A204.1 (cell line): Measurements from ENCODE around the gene ADGB.
"Not testable (repeated sequence)": the region's sequence is repeated elsewhere in the genome, so short reads cannot be mapped to it uniquely, and the experiment has no call there.

ENCODE experiments used
- FAIRE-seq: peaks from 2 replicates; lab custom pipeline; 2012; peaks lifted over from hg19 to GRCh38; lab: Jason Lieb, UNC

ADGB gene

DNA sequence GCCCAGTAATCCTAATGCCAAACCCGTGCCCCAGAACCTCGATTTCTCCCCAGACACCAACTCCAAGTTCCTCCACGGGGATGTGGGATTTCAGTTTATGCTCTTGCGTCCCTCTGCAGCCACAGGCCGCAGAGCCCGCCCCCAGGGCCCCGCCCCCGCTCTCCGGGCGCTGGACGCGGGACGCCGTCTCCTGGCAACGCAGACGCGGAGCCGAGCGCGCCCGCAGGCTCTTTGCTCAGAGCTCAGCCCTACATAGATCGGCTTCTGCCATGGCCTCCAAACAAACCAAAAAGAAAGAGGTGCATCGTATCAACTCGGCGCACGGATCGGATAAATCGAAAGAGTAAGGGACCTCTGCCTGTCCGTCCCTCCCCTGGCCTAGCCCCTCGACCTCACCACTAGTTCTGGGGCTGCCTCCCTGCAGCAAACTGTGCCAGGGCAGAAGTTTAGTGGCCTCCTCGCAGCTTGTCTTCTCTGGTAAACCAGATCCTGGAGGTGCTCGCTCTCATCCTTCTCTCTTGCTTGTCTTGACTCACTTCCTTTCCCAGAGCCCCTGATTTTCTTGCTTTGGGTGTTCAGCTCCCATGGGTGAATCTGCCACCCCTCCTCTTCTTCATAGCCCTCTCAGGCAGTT lies at the start of gene ADGB:
Gene ADGB, plus strand, starts transcription at position 201 of the 634 bp plus-strand sequence. Its CDS starts 69 bp downstream, at position 270.
- FAIRE-seq: no peak

DNA sequence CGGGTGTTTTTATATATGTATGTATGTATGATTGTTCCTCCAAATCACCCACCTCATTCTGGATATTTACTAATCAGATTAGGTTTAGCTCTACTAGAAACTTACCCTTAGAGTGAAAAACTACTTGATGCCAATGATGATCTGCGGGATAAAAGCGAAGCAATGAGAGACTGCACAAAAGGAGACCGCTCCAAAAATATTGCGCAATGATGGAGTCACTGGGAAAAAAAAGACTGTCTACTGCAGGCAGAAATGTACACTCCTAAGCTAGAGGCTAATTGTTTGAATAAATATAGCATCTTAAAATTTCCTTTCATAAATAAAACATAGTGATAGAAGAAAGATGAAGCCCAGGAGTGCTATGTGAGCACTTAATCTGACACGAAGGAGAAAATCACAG lies 47.9 kb upstream of the ADGB start:
- FAIRE-seq: no peak

DNA sequence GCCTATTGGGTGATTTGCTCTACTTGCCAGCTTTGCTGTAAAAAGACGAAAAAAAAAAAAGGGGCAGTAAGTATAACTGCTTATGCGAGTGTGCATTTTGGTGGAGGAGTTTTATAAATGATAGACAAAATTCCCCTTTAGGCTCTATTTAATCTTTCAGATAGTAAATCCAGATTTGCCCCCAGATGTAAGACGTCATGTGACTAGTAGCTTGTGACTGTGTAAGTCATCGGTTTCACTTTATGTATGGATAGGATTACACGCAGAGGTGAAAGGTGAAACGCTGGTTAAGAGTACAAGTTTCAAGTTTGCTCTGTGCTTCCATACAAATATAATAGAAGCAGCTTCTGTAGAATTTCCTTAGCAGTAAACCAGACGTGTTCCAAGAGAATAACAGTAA lies 47.2 kb upstream of the ADGB start:
- FAIRE-seq: no peak

DNA sequence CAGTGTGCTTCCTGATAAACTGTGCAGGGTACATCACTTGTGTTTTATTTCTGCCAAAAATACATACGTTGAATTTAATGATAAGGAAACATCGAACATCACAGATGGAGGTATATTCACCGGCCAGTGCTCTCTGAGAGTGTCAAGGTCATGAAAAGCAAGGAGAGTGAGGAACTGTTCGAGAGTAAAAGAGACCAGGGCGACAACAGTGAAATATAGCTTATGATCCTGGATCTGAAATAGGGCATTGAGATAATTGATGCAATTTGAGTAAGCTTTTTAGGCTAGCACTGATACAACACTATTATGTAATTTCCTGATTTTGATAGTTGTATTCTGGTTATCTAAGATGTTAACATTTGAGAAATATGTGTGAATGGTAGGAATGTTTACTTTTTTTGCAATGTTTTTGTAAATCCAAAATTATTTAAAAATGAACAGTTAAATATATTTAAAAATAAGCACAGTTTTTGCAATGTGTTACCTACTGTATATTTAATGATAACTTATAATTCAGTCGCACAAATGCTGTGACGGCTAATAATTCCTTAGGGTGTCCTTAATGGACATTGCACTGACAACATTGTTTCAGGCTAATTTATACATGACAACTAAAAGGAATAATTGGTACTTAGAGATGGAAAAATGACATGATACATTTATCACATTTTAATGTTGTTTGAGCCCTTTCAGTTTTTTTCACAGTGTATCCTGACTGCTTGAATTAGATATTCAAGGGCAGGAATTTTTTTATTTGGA lies 45.2 kb upstream of the ADGB start:
- no peak for FAIRE-seq

DNA sequence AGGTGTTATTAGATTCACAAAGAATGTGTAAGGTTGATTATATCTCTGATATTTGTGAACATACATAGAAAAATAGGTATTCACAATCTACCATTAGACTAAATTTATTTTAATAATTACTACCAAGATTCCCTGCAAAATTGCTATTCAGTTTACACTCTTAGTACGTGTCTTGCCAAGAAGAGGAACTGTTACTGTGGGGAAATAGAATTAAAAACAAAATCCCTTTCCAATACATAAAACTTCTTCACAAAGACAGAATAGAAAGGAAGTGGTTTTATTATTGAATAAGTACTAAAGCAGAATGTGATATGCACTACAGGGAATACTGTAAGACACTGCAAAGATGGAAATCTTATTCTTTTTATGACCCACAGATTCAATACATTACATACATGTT lies 38.2 kb upstream of the ADGB start:
- FAIRE-seq: no peak

DNA sequence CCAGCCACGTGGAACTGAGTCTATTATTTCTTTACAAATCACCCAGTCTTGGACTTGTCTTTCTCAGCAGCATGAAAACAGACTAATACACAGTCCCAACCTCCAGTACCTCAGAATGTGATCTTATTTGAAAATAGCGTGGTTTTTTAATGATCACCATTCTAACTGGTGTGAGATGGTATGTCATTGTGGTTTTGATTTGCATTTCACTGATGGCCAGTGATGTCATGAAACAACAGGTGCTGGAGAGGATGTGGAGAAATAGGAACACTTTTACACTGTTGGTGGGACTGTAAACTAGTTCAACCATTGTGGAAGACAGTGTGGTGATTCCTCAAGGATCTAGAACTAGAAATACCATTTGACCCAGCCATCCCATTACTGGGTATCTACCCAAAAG lies 32.1 kb upstream of the ADGB start:
- not testable (repeated sequence) for FAIRE-seq

DNA sequence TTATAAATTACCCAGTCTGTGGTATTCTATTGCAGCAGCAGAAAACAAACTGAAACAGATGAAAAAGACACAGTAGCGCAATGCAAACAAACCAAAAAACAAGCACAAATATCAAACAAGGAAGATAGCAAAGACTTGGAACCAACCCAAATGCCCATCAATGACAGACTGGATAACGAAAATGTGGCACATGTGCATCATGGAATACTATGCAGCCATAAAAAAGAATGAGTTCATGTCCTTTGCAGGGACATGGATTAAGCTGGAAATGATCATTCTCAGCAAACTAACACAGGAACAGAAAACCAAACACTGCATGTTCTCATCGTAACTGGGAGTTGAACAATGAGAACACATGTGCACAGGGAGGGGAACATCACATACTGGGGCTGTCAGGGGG lies 30.2 kb upstream of the ADGB start:
- not testable (repeated sequence) for FAIRE-seq

DNA sequence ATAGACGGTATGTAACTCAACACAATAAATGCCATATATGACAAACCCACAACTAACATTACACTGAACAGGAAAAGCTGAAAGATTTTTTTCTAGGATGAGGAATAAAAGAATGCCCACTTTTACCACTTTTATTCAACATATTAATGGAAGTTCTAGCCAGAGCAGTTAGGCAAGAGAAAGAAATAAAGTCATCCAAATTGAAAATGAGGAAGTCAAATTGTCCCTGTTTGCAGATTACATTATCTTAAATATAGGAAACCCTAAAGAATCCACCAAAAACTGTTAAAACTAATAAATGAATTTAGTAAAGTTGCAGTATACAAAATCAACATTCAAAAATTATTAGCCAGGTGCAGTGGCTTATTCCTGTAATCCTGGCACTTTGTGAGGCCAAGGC lies 24.6 kb upstream of the ADGB start:
- FAIRE-seq: no peak

DNA sequence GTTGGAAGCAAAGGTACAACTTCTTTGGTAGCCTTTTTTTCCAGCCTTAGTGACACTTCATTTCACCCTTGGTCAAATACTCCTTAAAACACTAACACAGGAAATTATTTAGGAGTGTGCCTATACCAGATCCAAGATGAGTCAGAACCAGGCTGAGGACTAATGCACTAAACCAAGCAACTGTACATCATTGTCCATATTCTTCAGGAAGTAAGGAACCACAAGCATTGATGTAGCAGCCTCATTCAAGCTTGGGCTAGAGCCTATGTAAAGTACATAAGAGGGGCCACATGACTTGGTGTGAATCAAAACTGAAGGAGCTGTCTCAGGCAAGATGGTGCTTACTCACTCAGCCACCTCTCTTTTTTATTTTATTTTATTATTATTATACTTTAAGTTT lies 20.7 kb upstream of the ADGB start:
- FAIRE-seq: no peak

DNA sequence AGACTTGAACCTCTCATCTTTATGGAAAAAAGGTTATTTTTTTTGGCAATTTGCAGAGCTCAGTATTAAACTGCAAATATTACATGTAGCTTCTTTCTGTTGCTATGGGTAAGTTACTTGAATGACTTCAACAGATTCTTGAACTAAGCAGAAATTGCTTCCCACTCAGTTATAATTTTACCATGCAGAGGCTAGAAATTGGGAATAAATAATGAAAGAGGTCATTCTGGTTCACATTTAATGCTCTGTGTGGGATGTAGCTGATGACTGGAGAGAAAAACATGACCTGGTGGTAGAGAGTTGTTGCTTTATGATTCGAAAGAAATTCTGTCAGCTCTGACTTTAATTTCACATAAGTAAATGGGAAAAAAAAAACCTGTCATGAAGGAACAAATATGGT lies 16.8 kb upstream of the ADGB start:
- FAIRE-seq: no peak

DNA sequence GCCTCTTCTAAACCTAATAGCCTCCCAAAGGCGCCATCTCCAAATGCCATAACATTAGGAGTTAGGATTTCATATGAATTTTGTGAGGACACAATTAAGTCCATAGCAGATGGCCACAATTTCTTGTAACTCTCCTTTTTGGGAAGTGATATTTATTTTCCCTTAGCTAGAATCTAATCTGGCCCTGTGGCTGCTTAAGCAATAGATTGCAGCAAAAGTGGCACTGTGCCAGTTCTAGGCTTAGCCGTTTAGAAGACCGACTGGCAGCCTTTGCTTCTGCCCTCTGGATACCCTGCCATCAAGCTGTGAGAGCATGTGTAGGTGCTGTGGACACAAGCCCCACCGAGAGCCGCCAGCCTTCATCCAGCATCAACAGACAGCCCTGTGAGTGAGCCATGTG lies 15.9 kb upstream of the ADGB start:
- no peak for FAIRE-seq

DNA sequence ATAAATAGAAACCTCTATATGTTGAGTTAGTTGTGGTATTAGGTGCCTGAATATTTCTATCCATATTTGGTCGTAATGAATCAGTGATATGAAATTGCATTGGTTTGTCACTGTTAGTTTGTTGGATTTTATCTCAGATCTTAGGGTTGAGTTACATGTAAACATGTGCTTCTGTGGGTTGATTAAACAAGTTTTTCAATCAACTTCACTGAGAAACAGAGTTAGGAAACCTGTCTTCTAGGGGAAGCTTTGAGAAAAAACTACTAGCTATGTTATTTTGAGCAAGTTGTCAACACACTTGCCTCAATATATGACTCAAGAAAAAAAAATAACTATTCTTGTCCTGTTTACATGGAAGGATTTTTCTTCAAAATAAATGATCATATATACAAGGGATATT lies 14.8 kb upstream of the ADGB start:
- FAIRE-seq: no peak

DNA sequence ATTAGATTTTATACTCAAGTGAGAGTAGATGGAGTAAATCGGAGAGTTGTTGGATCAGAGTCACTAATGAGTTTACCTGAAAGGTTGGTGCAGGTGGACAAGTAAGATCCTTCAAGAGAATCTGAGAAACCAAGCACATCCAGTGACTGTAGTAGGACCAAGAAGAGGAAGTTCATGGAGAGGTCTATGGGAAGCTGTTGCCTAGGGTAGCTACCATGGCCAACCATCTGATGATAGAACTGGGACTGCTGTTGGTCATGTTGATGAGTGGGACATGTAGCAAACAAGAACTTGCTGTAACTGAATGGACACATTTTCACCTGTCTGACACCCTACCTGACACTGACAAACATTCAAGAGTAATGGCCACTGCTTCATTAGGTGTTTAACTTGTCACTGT lies 11.3 kb upstream of the ADGB start:
- FAIRE-seq: no peak

DNA sequence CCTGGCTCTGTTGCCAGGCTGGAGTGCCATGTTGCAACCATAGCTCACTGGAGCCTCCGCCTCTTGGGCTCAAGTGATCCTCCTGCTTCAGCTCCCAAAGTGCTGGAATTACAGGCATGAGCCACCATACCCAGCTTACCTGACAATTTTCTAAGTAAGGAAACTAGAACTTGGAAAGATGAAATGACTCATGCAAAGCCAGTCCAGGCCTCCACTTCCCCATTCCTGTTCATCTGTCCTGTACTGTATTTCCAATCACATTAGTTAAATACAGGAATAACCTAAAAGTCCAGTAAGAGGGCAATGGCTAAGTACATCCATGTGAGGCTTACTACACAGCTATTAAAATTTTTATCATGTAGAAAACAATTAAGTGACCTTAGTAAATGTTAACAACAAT lies 8.3 kb upstream of the ADGB start:
- FAIRE-seq: no peak

DNA sequence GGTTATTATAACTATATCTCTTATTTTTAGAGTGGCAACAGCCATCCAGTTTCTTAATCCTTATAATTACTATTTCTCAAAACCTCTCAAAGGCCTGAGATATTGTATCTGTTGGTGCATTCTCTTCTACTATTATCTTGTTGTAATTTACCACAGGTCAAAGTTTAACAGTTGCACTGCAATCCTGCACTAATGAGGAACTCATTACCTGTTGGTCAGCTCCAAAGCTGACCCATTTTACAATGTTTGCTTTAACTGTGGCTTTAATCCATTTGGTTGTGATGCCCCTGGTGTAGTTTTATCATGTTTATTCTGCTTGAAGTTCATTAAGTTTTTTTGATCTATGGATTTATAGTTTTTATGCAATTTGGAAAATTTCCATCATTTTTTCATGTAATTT lies 6.3 kb upstream of the ADGB start:
- no peak for FAIRE-seq

DNA sequence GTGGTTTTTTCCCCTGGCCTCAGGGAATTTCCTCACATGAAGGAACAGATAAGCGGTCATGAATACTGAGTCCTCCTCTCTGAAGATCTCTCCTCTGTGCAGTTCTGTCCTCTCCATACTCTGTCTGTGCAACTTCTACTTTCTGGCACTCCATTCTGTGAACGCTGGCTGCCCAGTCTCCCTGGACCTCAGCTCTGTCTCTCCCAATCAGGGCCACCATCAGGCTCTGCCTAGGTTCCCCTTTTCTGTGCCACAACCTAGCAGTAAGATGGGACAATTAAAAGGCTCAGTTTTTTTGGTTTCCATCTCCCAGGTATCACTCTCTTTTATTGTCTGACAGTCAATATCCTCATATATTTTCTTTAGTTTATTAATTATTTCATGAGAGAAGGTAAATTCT lies 4.8 kb upstream of the ADGB start:
- FAIRE-seq: no peak

DNA sequence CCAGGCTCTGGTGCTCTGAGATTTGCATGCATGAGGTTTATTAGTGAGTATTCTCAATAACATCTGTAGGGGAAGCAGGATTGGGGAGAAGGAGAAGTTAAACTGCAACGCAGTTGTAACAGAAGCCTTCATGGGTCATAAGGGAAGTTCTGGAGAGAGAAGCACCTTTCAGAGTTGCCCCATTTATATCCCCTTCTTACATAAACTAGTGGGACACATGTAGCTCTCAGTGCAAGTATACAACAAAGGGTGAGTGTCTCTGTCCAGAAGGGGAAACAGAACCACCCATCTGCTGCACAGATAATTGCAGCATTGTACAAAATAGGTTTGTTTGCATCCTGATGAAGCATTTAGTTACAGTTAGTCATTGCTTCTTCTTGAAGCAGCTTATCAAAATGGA lies 4.3 kb upstream of the ADGB start:
- no peak for FAIRE-seq

DNA sequence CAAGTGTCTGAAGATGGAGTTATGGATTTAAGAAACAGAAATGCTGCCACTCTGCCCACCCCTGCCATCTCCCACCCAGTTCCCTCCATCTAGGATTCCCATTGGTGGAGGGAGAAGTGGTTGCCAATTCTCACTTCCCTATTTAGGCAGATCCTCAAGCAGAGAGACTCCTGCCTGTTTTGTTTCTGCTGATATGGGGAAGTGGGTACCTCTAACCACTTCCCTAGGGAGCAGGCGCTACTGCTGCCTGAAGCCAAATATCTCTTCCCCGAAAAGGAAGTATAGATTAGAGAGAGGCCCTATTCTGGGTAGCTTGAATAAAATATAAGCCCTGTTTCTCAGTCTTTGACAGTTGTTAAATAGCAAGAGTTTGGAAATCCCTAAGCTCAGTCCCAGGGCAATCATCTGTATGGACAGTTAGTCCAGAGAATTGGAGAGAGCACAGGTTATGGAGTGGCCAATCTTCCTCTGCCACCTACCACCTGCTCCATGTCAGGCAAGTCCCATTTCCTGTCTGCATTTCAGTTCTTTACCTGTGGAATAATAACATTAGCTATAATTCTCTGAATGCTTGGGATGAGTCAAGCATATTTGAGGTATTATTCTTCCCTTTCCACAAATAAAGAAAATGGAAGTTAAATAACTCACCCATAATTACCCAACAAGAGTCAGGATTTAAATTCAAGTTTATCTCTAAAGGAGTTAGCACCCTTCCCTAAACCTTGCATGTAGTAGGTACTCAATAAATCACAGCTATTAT lies 2.6 kb upstream of the ADGB start:
- no peak for FAIRE-seq

DNA sequence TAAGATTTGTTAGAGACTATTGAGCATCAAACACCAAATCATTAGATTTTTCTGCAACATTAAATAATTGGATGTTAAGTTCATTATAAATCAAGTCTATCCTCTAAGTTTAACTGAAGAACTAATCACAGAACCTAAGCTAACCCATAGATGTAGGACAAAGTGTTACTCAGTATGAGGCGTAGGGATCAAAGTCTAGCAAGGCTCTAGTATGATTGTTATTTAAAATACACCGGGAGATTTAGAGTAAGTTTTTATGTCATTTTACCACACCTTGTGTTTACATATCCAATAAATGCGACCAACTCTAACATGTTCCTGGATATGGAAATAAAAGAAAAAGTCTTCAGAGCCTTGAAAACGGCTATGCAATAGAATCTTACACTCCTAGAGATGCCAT lies 2.6 kb downstream of the ADGB start:
- no peak for FAIRE-seq

DNA sequence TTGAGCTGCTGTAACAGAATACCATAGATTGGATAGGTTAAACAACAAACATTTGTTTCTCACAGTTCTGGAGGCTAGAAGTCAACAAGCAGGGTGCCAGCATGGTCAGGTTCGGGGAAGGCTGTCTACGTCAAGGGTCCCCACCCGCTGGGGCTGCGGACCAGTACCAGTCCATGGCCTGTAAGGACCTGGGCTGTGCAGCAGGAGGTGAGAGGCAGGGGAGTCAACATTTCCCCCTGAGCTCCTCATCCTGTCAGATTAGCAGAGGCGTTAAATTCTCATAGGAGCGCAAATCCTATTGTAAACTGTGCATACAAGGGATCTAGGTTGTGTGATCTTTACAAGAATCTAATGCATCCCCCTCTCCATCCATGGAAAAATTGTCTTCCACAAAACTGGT lies 3.8 kb downstream of the ADGB start:
- FAIRE-seq: no peak

DNA sequence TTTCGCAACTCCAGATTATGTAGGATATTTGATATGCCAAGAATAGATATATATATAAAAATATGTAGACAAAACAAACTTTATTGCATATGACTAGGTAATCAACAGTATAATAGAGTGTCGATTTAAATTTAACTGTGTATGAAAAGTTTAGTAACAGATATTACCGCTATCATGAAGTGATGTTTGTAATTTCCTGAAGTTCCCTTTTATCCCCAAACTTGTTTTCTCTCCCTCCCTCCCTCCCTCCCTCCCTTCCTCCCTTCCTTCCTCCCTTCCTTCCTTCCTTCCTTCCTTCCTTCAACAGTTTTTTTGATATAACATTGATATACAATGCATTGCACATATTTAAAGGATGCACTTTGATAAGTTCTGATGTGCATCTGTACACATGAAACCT lies 15.2 kb downstream of the ADGB start:
- FAIRE-seq: no peak

DNA sequence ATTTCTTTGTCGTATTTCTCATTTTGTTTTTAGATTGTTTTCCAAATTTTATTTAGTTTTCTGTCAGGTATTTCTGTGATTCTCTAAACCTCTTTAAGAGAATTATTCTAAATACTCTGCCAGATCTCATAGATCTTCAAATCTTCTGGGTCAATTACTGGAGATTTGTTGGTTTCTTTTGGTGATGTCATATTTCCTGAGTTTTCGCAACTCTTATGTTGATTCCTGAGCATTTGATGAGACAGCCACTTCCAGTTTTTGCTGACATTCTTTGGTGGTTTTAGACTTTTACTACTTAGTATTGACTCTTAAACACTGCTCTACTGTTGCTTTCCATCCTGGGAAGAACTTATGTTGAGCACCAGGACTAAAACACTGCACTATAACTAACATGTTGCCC lies 21.9 kb downstream of the ADGB start:
- no peak for FAIRE-seq

DNA sequence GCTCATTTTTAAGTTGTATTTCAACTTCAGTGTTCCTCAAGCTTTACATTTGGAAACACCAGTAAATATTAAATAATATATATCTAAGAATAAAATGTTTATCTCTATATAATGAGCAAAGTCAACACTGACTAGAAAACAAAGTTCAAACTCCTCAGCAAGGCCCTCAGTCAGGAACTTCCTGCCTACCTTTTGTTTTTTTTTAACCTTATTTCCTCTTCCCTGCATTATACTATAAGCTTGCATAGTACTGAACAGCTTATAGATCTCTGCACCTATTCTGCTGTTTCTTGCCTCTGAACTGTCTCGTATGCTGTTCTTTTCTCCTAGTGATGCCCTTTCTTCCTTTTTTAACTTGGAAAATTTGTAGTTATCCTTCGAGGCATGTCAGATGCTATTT lies 29.6 kb downstream of the ADGB start:
- FAIRE-seq: no peak

DNA sequence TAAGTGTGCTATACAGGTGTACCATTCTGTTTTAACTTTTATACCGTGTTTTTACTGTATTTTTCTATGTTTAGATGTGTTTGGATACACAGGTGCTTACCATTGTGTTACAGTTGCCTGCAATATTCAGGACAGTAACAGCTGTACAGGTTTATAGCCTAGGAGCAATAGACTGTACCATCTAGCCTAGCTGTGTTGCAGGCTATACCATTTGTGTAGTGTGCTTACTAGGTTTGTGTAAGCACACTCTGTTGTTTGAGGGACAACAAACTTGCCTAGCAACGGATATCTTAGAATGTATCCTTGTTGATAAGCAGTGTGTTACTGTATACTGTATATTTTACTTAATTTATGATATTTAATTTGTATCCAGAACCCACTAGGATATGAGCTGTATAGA lies 35.2 kb downstream of the ADGB start:
- FAIRE-seq: no peak
